SU-DHL-6 (cell line): ENCODE results near the gene FRY.

Experiments
- H2AFZ ChIP-seq: fragments of 200-600 bp; sonication (generic); 2 replicates; pipeline ENCODE4 v1.6.1; 2014; ENCODE audit warnings: low read depth, mild to moderate bottlenecking, moderate library complexity, mixed read lengths, antibody characterized with exemption, low read length; ENCODE audit not compliant: severe bottlenecking
- H3F3A ChIP-seq: fragments of 200-600 bp; shearing (Covaris generic); 2 replicates; pipeline ENCODE4 v1.6.0; 2016; ENCODE audit warnings: antibody characterized with exemption, mild to moderate bottlenecking; ENCODE audit not compliant: insufficient read depth
- H3K27ac ChIP-seq: fragments of 200-600 bp; sonication (generic); 2 replicates; pipeline ENCODE4 v1.5.1; 2016; ENCODE audit warnings: low read depth, mild to moderate bottlenecking, low read length, moderate library complexity, mixed read lengths
- H3K27me3 ChIP-seq: fragments of 200-600 bp; sonication (generic), shearing (Covaris generic); 2 replicates; pipeline ENCODE4 v1.6.0; 2014; ENCODE audit warnings: mild to moderate bottlenecking, low read length
- H3K36me3 ChIP-seq: fragments of 200-600 bp; sonication (generic); 2 replicates; pipeline ENCODE4 v1.6.1; 2014; ENCODE audit warnings: mild to moderate bottlenecking, low read length, mixed read lengths
- H3K4me2 ChIP-seq: fragments of 300-600, 200-600 bp; shearing (Covaris generic), sonication (generic); 2 replicates; pipeline ENCODE4 v1.6.0; 2014; ENCODE audit warnings: low read length, low read depth, mild to moderate bottlenecking; ENCODE audit not compliant: poor library complexity, severe bottlenecking
- H3K4me3 ChIP-seq: fragments of 200-600 bp; sonication (generic); 2 replicates; pipeline ENCODE4 v1.5.1; 2014; ENCODE audit warnings: antibody characterized with exemption, low read length, mild to moderate bottlenecking, mixed read lengths; ENCODE audit not compliant: insufficient read depth, poor library complexity, severe bottlenecking
- H3K79me2 ChIP-seq: fragments of 200-600 bp; sonication (generic); 2 replicates; pipeline ENCODE4 v1.6.1; 2014; ENCODE audit warnings: mild to moderate bottlenecking, low read length, moderate library complexity; ENCODE audit not compliant: insufficient read depth
- H3K9ac ChIP-seq: fragments of 200-600 bp; sonication (generic); 2 replicates; pipeline ENCODE4 v1.7.0; 2014; ENCODE audit warnings: mild to moderate bottlenecking, low read length
- H3K9me2 ChIP-seq: fragments of 200-600 bp; sonication (generic); replicated peaks from 2 replicates; pipeline ENCODE4 v1.6.1; 2014; ENCODE audit warnings: low read length; ENCODE audit not compliant: insufficient read depth
- H3K9me3 ChIP-seq: fragments of 200-600 bp; sonication (generic); 2 replicates; pipeline ENCODE4 v1.6.1; 2014; ENCODE audit warnings: low read length, mixed read lengths; ENCODE audit not compliant: insufficient read depth
- H4K20me1 ChIP-seq: fragments of 200-600 bp; sonication (generic); 2 replicates; pipeline ENCODE4 v1.6.1; 2014; ENCODE audit warnings: low read depth, mild to moderate bottlenecking, antibody characterized with exemption, low read length, moderate library complexity, mixed read lengths
- CTCF ChIP-seq: fragments of 200-600 bp; sonication (generic); IDR thresholded peaks from one replicate; pipeline ENCODE4 v1.5.1; 2017; ENCODE audit warnings: antibody characterized with exemption, mild to moderate bottlenecking, low read length, moderate library complexity; ENCODE audit not compliant: insufficient read depth, poor library complexity, severe bottlenecking
- EZH2phosphoT487 ChIP-seq: fragments of 200-600 bp; sonication (generic), shearing (Covaris generic); conservative IDR thresholded peaks from 2 replicates; pipeline ENCODE4 v1.6.1; 2018; ENCODE audit warnings: mild to moderate bottlenecking, antibody characterized with exemption, low read length, moderate library complexity, mixed read lengths

FRY gene

GRCh38 chr13:32117701-32118100 lies 86.1 kb downstream of the FRY start:
- H3K36me3 ChIP-seq: no peaks in the 10 kb centered on the region
- TF ChIP-seq EZH2phosphoT487 (no peak), CTCF (no peak)
- no peak overlapping the region for H3K4me3 ChIP-seq

GRCh38 chr13:32121316-32121715 lies 89.7 kb downstream of the FRY start:
- TF ChIP-seq EZH2phosphoT487: no peak
- TF ChIP-seq CTCF: no peak
- H3K4me2 ChIP-seq: no peak overlapping the region
- no peaks in the 10 kb centered on the region for H3K79me2 ChIP-seq
- H3F3A ChIP-seq: no peaks in the 10 kb centered on the region
- no peak overlapping the region for H3K9ac ChIP-seq
- H3K36me3 ChIP-seq: no peaks in the 10 kb centered on the region
- no peak overlapping the region for H2AFZ ChIP-seq
- no peaks in the 10 kb centered on the region for H3K9me3 ChIP-seq
- no peaks in the 10 kb centered on the region for H4K20me1 ChIP-seq
- H3K27me3 ChIP-seq: no peaks in the 10 kb centered on the region
- H3K4me3 ChIP-seq: no peak overlapping the region
- H3K9me2 ChIP-seq: no peaks in the 10 kb centered on the region
- no peak overlapping the region for H3K27ac ChIP-seq

More at GRCh38 chr13:32117701-32118100, 86.1 kb downstream of the FRY start:
- Histone ChIP-seq H3K9me3 (no peaks in the 10 kb centered on the region), H4K20me1 (no peaks in the 10 kb centered on the region), H3K9me2 (no peaks in the 10 kb centered on the region), H3K27me3 (no peaks in the 10 kb centered on the region), H3K27ac (no peak overlapping the region), H3F3A (no peaks in the 10 kb centered on the region), H3K9ac (no peak overlapping the region), H3K79me2 (no peaks in the 10 kb centered on the region), H2AFZ (no peak overlapping the region), H3K4me2 (no peak overlapping the region)

DNA sequence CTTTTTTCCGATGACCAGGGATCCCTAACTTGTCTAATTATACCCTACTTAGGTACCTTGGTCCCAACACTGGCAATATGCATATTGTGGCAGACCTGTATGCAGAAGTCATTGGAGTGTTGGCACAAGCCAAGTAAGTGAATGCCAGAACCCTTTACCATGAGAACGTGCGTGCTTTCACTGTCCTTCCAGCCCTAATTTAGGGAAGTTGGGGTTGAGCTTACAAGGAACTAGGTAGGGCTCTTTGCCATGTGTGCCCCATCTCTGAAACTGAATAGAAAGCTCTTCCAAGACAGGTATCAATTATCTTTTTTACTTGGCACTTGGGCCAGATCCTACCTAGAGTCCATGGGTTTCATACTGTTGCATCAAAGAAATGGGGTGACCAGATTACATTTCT lies 93.2 kb downstream of the FRY start:
- H3K4me3 ChIP-seq: no peak overlapping the region
- no peaks in the 10 kb centered on the region for H4K20me1 ChIP-seq
- H3K27me3 ChIP-seq: no peaks in the 10 kb centered on the region
- TF ChIP-seq CTCF: no peak
- TF ChIP-seq EZH2phosphoT487: no peak
- no peak overlapping the region for H2AFZ ChIP-seq
- no peaks in the 10 kb centered on the region for H3K36me3 ChIP-seq
- no peak overlapping the region for H3K9ac ChIP-seq
- no peak overlapping the region for H3K27ac ChIP-seq
- no peaks in the 10 kb centered on the region for H3F3A ChIP-seq
- no peaks in the 10 kb centered on the region for H3K79me2 ChIP-seq
- no peak overlapping the region for H3K4me2 ChIP-seq
- H3K9me3 ChIP-seq: no peaks in the 10 kb centered on the region
- no peaks in the 10 kb centered on the region for H3K9me2 ChIP-seq

DNA sequence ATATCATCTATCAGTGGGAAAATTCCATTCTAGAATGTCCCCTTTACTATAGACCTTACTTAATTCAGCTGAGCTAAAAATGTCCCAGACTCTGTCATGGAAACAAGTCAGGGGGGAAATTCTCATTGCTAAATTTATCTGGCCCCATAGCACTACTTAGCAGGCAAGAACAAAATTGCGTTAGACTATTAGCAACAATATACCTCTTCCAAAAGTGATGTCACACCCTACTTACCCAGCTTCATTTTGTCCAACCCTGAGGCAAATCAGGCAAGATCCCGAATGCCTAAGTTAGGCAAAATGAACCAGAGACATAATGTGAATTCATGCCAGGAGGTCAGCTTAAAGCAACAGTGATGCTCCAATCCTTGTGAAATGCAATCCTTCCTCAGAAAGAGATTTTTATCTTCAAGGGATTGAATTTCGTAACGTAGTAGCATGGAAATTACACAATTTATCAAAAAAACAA lies 93.7 kb downstream of the FRY start:
- Histone ChIP-seq H4K20me1 (no peaks in the 10 kb centered on the region), H3K4me3 (no peak overlapping the region), H3F3A (no peaks in the 10 kb centered on the region), H3K9me2 (no peaks in the 10 kb centered on the region), H3K27ac (no peak overlapping the region), H3K9ac (no peak overlapping the region), H3K4me2 (no peak overlapping the region), H3K27me3 (no peaks in the 10 kb centered on the region), H2AFZ (no peak overlapping the region), H3K9me3 (no peaks in the 10 kb centered on the region), H3K79me2 (no peaks in the 10 kb centered on the region), H3K36me3 (no peaks in the 10 kb centered on the region)
- no peak for TF ChIP-seq EZH2phosphoT487
- no peak for TF ChIP-seq CTCF
